Measurements from ENCODE around the gene CELF3. TPM values are rescaled to one million over a fixed set of nuclear protein-coding genes. Genes with fewer than 3 reads are reported as not detected.

Gene CELF3
- total and polyA plus RNA-seq, 2 donors (not counting 1 experiment from before 2014, with no cell fraction given) = not detected

DNA sequence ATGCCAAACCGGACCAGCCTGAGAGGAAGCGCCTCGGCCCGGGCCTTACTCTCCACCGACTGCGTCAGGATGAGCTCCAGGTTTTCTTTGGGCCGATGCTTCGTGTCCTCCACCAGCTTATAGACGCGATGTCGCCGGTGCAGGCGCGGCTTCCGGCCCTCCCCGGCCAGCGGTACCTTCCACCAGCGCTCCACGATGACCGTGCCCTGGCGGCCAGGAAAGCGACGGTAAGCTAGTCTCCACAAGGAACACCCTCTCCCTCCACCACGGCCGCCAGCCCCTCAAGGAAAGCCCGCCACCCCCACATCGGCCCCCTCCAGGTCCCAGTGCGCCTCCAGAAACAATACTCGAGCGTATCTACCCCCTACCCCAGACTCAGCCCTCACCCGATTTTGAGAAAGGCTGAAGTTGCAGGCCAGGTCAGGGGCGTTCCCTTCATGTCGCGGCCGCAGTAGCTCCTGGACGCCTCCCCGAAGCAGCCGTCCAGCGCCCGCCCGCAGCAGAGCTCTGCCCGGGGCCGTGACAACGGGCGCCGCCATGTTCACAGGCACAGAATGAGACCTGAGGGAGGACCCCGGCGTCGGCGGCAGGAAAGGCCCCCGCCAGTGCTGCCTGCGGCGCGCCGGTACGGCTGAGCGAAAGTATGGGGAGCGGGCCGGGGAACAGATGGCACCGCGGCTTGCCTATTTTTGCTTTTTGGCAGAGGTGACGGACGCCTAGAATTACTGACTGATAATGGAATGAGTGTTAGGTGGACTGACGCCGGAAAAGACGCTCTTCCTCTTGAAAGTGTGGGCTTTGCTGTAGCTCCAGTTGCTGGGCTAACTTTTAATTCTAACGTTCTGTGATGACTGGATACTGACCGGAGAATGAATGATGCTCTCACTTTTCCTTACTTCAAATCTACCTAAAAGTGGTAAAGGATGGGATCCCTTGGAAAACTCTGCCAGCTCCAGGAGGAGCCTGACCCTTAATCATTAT, 46.6 kb upstream of the CELF3 start, which contains the start of gene MRPL9:
TSS of gene MRPL9 (minus strand) at position 556 of the 981 bp plus-strand sequence. CDS start at position 539, 17 bp downstream.
- intact Hi-C loops (cut with micrococcal nuclease) = loop anchor here (1.0 to 2.0 kb wide), 2 partner anchors 27 to 42 kb away; partner anchors contain the start of genes RIIAD1 and TDRKH
- CTCF ChIA-PET = interaction anchor here (0.6 to 2.3 kb wide), 8 partner anchors 25 to 238 kb away, joined by 3 to 11 read pairs (median 3); partner anchors contain the start of gene TDRKH
- H3K4me1 Mint-ChIP-seq = peaks cover 21% of the 10 kb centered on the region
- no peaks in the 10 kb centered on the region for H3K27me3 Mint-ChIP-seq
- H3K9me3 ChIP-seq (ENCODE audit: control extremely low read depth in 1 of 3, control insufficient read depth in 2 of 3, insufficient read depth in 1 of 3, low read length in 2 of 3) = no peaks in the 10 kb centered on the region
- H3K79me2 ChIP-seq (ENCODE audit: control insufficient read depth, insufficient read depth, low read length) = no peaks in the 10 kb centered on the region
- peak within 1 kb of the TSS; percentile 81 for H3K4me2 ChIP-seq (replicated peaks; ENCODE audit: low read depth, low read length, poor library complexity, severe bottlenecking)
- peak; percentile 99 for ATAC-seq (ENCODE audit: low read depth)
- no peaks in the 10 kb centered on the region for H3K27me3 ChIP-seq (replicated peaks in 1 of 4; ENCODE audit: control extremely low read depth in 1 of 4, control insufficient read depth in 3 of 4, insufficient read depth in 4 of 4, low read length in 3 of 4)
- H3K27ac ChIP-seq (ENCODE audit: low read length in 2 of 2) = peak within 1 kb of the TSS; percentile 74 to 93
- peak; percentile 87 for DNase-seq
- H3K9me3 Mint-ChIP-seq (ENCODE audit: insufficient read depth) = no peaks in the 10 kb centered on the region
- H4K20me1 ChIP-seq (ENCODE audit: control insufficient read depth, insufficient read depth, low read length, poor library complexity, severe bottlenecking) = no peaks in the 10 kb centered on the region
- peaks cover 0 to 29% of the 10 kb centered on the region in 2 experiments for H3K36me3 ChIP-seq (replicated peaks in 1 of 2; ENCODE audit: control extremely low read depth in 1 of 2, control insufficient read depth in 1 of 2, extremely low read depth in 1 of 2, insufficient read depth in 2 of 2, low read length in 1 of 2)
- peak within 1 kb of the TSS; percentile 88 for H3K4me3 Mint-ChIP-seq
- no peak for TF ChIP-seq EZH2 (IDR thresholded peaks at IDR 0.05; ENCODE audit: borderline replicate concordance, insufficient read depth, low read depth, low read length, poor library complexity, severe bottlenecking)
- TF ChIP-seq, protein P1, sequence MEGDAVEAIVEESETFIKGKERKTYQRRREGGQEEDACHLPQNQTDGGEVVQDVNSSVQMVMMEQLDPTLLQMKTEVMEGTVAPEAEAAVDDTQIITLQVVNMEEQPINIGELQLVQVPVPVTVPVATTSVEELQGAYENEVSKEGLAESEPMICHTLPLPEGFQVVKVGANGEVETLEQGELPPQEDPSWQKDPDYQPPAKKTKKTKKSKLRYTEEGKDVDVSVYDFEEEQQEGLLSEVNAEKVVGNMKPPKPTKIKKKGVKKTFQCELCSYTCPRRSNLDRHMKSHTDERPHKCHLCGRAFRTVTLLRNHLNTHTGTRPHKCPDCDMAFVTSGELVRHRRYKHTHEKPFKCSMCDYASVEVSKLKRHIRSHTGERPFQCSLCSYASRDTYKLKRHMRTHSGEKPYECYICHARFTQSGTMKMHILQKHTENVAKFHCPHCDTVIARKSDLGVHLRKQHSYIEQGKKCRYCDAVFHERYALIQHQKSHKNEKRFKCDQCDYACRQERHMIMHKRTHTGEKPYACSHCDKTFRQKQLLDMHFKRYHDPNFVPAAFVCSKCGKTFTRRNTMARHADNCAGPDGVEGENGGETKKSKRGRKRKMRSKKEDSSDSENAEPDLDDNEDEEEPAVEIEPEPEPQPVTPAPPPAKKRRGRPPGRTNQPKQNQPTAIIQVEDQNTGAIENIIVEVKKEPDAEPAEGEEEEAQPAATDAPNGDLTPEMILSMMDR (IDR thresholded peaks at IDR 0.05) = no peak
- under 1% methylated on average over 66 of the region's 68 CpGs for WGBS (ENCODE audit: insufficient coverage)
- peak within 1 kb of the TSS; percentile 87 for H3K27ac Mint-ChIP-seq
- peak within 1 kb of the TSS; percentile 84 for H3K9ac ChIP-seq (ENCODE audit: low read length)
- peak within 1 kb of the TSS; percentile 87 for H2AFZ ChIP-seq (ENCODE audit: insufficient read depth, low read depth, low read length, poor library complexity, severe bottlenecking)
- peak within 1 kb of the TSS; percentile 60 to 85 (median 81) for H3K4me3 ChIP-seq (ENCODE audit: control extremely low read depth in 1 of 5, extremely low read depth in 1 of 5, insufficient read depth in 1 of 5, low read depth in 2 of 5, low read length in 4 of 5)
- POLR2A ChIA-PET = interaction anchor here (0.6 to 2.0 kb wide), 6 partner anchors 27 to 1871 kb away, joined by 3 to 13 read pairs (median 4); partner anchors contain the start of genes SNX27, TDRKH and THEM4
- peaks cover 14 to 15% of the 10 kb centered on the region in 2 donors for H3K4me1 ChIP-seq (ENCODE audit: control insufficient read depth in 2 of 2, insufficient read depth in 2 of 2, low read length in 2 of 2)
